ENCODE data around the gene C1orf210. TPM values are rescaled to one million over a fixed set of nuclear protein-coding genes. Genes with fewer than 3 reads are reported as not detected.

C1orf210 gene
- total and polyA plus RNA-seq, 2 of the 13 experiments (the other 11 are each of a cell fraction or from before 2014, with no cell fraction given) = 0.49 to 5.1 TPM

DNA sequence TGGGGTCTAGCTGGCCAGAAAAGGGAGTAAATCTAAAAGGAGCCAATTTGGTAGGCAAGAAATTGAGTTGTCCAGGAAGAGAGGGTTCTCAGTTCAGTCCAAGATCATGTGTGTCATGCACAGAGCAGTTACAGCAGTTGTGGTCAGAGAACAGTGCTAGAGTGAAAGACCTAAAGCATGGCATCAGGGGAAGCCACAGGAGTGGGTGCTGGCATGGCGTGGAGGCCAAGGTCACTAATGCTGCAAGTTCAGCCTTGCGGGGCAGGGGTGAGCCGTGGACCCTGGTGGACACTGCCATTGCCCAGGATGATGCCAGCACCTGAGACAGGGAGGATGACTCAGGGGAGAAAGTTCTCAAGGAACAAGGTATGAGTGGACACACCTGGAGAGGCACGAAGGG, 32.2 kb downstream of the C1orf210 start (continued):
- TF ChIP-seq, protein P1, sequence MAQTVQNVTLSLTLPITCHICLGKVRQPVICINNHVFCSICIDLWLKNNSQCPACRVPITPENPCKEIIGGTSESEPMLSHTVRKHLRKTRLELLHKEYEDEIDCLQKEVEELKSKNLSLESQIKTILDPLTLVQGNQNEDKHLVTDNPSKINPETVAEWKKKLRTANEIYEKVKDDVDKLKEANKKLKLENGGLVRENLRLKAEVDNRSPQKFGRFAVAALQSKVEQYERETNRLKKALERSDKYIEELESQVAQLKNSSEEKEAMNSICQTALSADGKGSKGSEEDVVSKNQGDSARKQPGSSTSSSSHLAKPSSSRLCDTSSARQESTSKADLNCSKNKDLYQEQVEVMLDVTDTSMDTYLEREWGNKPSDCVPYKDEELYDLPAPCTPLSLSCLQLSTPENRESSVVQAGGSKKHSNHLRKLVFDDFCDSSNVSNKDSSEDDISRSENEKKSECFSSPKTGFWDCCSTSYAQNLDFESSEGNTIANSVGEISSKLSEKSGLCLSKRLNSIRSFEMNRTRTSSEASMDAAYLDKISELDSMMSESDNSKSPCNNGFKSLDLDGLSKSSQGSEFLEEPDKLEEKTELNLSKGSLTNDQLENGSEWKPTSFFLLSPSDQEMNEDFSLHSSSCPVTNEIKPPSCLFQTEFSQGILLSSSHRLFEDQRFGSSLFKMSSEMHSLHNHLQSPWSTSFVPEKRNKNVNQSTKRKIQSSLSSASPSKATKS (CRISPR knock-in tag; IDR thresholded peaks at IDR 0.05) = no peak
- no peak for TF ChIP-seq ZKSCAN8 (CRISPR knock-in tag; IDR thresholded peaks at IDR 0.05; ENCODE audit: borderline replicate concordance)
- no peak for TF ChIP-seq SKI (IDR thresholded peaks at IDR 0.05; ENCODE audit: partially characterized antibody)
- TF ChIP-seq TSC22D2 (CRISPR knock-in tag; IDR thresholded peaks at IDR 0.05; ENCODE audit: borderline replicate concordance) = no peak
- TF ChIP-seq MLX (CRISPR knock-in tag; IDR thresholded peaks at IDR 0.05) = no peak
- no peak for TF ChIP-seq ZNF143 (CRISPR knock-in tag; IDR thresholded peaks at IDR 0.05)
- no peak for TF ChIP-seq NR2C2 (CRISPR knock-in tag; IDR thresholded peaks at IDR 0.05; ENCODE audit: borderline replicate concordance)
- TF ChIP-seq NFE2L1 (CRISPR knock-in tag; IDR thresholded peaks at IDR 0.05; ENCODE audit: borderline replicate concordance) = no peak

- Histone ChIP-seq H3K27me3 (ENCODE audit: control insufficient read depth in 1 of 2, insufficient read depth in 2 of 2, low read length in 2 of 2) (peaks cover 3 to 15% of the 10 kb centered on the region in 2 experiments; a peak in 4 of 5 replicates), H3K9me3 (ENCODE audit: low read length) (peaks cover 13% of the 10 kb centered on the region), H3K36me3 (replicated peaks in 1 of 2; ENCODE audit: control insufficient read depth in 1 of 2, insufficient read depth in 2 of 2, low read length in 2 of 2) (no peaks in the 10 kb centered on the region), H3K4me2 (ENCODE audit: low read depth, low read length) (no peak overlapping the region), H3K9ac (ENCODE audit: insufficient read depth, low read depth, low read length) (no peak overlapping the region), H3K4me1 (ENCODE audit: insufficient read depth, low read length) (peaks cover 9% of the 10 kb centered on the region; the same call in 1 of the 2 replicates), H4K20me1 (ENCODE audit: insufficient read depth, low read length) (no peaks in the 10 kb centered on the region), H2AFZ (ENCODE audit: low read length) (no peak overlapping the region), H3K79me2 (ENCODE audit: insufficient read depth, low read length) (no peaks in the 10 kb centered on the region), H3K4me3 (replicated peaks in 1 of 3; ENCODE audit: insufficient read depth in 1 of 3, low read depth in 2 of 3, low read length in 3 of 3) (no peak overlapping the region), H3K27ac (ENCODE audit: extremely low read length, insufficient read depth, low read length) (no peak overlapping the region)
- BruUV-seq (replicated peaks) = no TSS peak
- DNase-seq (ENCODE audit: low spot score) (no peak), ATAC-seq (no peak), FAIRE-seq (no peak)
- 8% methylated on average over 1 of the region's 1 CpG for WGBS (ENCODE audit: low lambda C conversion rate)
- ChIA-PET POLR2A (no interaction called here), CTCF (ENCODE audit: low intra/inter-chr PET ratio, low total read pairs) (no interaction called here)
- in situ Hi-C loops (cut with HindIII; ENCODE audit: extremely low pct_ligation_motif_present, low pct_unique_long_range_greater_than_20kb) = no loop called here
- intact Hi-C loops (cut with micrococcal nuclease; ENCODE audit: unreplicated experiment) = no loop called here
- TF ChIP-seq ZNF510 (CRISPR knock-in tag; IDR thresholded peaks at IDR 0.05; ENCODE audit: low read depth) (no peak), HOMEZ (CRISPR knock-in tag; IDR thresholded peaks at IDR 0.05; ENCODE audit: low read depth) (no peak), DNMT1 (CRISPR knock-in tag; IDR thresholded peaks at IDR 0.05) (no peak), ZNF776 (CRISPR knock-in tag; IDR thresholded peaks at IDR 0.05) (no peak), GABPB1 (CRISPR knock-in tag; IDR thresholded peaks at IDR 0.05) (no peak), ZNF605 (CRISPR knock-in tag; IDR thresholded peaks at IDR 0.05) (no peak), FOXM1 (CRISPR knock-in tag; IDR thresholded peaks at IDR 0.05) (no peak), ZNF577 (CRISPR knock-in tag; IDR thresholded peaks at IDR 0.05; ENCODE audit: borderline replicate concordance, low read depth) (no peak), MLLT10 (CRISPR knock-in tag; IDR thresholded peaks at IDR 0.05) (no peak), HOXA9 (CRISPR knock-in tag; IDR thresholded peaks at IDR 0.05; ENCODE audit: borderline replicate concordance) (no peak)
- TF ChIP-seq, protein P2, sequence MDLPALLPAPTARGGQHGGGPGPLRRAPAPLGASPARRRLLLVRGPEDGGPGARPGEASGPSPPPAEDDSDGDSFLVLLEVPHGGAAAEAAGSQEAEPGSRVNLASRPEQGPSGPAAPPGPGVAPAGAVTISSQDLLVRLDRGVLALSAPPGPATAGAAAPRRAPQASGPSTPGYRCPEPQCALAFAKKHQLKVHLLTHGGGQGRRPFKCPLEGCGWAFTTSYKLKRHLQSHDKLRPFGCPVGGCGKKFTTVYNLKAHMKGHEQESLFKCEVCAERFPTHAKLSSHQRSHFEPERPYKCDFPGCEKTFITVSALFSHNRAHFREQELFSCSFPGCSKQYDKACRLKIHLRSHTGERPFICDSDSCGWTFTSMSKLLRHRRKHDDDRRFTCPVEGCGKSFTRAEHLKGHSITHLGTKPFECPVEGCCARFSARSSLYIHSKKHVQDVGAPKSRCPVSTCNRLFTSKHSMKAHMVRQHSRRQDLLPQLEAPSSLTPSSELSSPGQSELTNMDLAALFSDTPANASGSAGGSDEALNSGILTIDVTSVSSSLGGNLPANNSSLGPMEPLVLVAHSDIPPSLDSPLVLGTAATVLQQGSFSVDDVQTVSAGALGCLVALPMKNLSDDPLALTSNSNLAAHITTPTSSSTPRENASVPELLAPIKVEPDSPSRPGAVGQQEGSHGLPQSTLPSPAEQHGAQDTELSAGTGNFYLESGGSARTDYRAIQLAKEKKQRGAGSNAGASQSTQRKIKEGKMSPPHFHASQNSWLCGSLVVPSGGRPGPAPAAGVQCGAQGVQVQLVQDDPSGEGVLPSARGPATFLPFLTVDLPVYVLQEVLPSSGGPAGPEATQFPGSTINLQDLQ (CRISPR knock-in tag; IDR thresholded peaks at IDR 0.05) = no peak
Measured at GRCh38 chr1:43252225-43252624, 33.2 kb downstream of the C1orf210 start.
